Aorta (tissue), 5 donors: ENCODE results near the gene RHOT1. TPM values are rescaled to one million over a fixed set of nuclear protein-coding genes. Genes with fewer than 3 reads are reported as not detected.
"Not testable (repeated sequence)": the region's sequence is repeated elsewhere in the genome, so short reads cannot be mapped to it uniquely, and the experiment has no call there.

ENCODE experiments used
- ATAC-seq: fragments of 200-7000 bp; cut with Tn5 transposase; one replicate; pipeline ENCODE4 v1.9.1; 2022; ENCODE audit warnings: moderate library complexity; ENCODE audit not compliant: low FRiP score
- DNase-seq, 2 donors: peaks; one replicate each; pipeline ENCODE4 v3.0.0-alpha.2; 2020
- H3K27ac ChIP-seq, 2 donors: one replicate each; pipeline ENCODE4 v1.5.1; 2013; ENCODE audit warnings: low read length in 2 of 2, mild to moderate bottlenecking in 2 of 2, moderate library complexity in 2 of 2, control low read depth in 1 of 2, inconsistent platforms in 1 of 2, low read depth in 1 of 2
- H3K27me3 ChIP-seq, 2 donors: one replicate each; pipeline ENCODE4 v1.6.1; 2013; ENCODE audit warnings: control low read depth in 1 of 2, low read length in 1 of 2, mild to moderate bottlenecking in 1 of 2, moderate library complexity in 1 of 2; ENCODE audit not compliant: insufficient read depth in 2 of 2, control insufficient read depth in 1 of 2
- H3K36me3 ChIP-seq, 2 donors: one replicate each; pipeline ENCODE4 v1.6.1; 2013; ENCODE audit warnings: control low read depth in 1 of 2, low read length in 1 of 2, mild to moderate bottlenecking in 1 of 2; ENCODE audit not compliant: insufficient read depth in 2 of 2, control insufficient read depth in 1 of 2
- H3K4me1 ChIP-seq, 2 donors: one replicate each; pipeline ENCODE4 v1.6.1; 2013; ENCODE audit warnings: low read length in 2 of 2, control low read depth in 1 of 2, mild to moderate bottlenecking in 1 of 2, moderate library complexity in 1 of 2; ENCODE audit not compliant: insufficient read depth in 2 of 2, control insufficient read depth in 1 of 2
- H3K4me3 ChIP-seq, 2 donors: one replicate each; pipeline ENCODE4 v1.5.1; 2013; ENCODE audit warnings: low read length in 2 of 2, control low read depth in 1 of 2, mild to moderate bottlenecking in 1 of 2
- H3K9me3 ChIP-seq: one replicate; pipeline ENCODE4 v1.6.1; 2013; ENCODE audit warnings: mild to moderate bottlenecking, low read length; ENCODE audit not compliant: control insufficient read depth
- WGBS, 2 donors: extraction: QIAGEN DNeasy Blood & Tissue Kit; methylation state at CpG; one replicate each; pipeline ENCODE4 v1.1.7; 2013; 5-methylcytosine and 5-hydroxymethylcytosine counted together
- intact Hi-C, 2 donors: fragments of 100-400 bp; cut with DNase I; formaldehyde crosslinking; loops; one replicate each; pipeline versions ENCODE4 v1.14.2 to v1.15.0; 2022
- polyA plus RNA-seq, 2 donors: library from polyadenylated mRNA; stranded (reverse); fragments of 200-250 nt; gene quantifications; one replicate each; pipeline ENCODE4 v1.2.3, GENCODE V29; 2013
- total RNA-seq, 2 donors: library from RNA; stranded (reverse); fragmentation: NEBNext Ultra II Directional; extraction: Animal tissue kit (Norgen Biotek cat#: 25700); gene quantifications; one replicate each; pipeline ENCODE4 v1.2.1, GENCODE V29; 2021
- donor health status: healthy with polysubstance abuse.
- donor health status: Bipolar disorder and iron deficiency.
- donor health status: DM: no; HTN: no; CAD: no.
- donor health status: DM: no; HTN: no; CAD: no.
- donor health status: DM: yes; HTN: yes; CAD: no.

The RHOT1 gene
- total and polyA plus RNA-seq, 4 donors, result 28.5 to 42.0 (median 37.5) TPM

- intact Hi-C loops, result no loop called here
- Histone ChIP-seq H3K4me1 (no peaks in the 10 kb centered on the region), H3K27me3 (no peaks in the 10 kb centered on the region), H3K27ac (peak overlapping the region in 1 of 2 donors; percentile 26), H3K4me3 (peak overlapping the region; percentile 24 to 71), H3K36me3 (no peaks in the 10 kb centered on the region), H3K9me3 (no peaks in the 10 kb centered on the region)
- ATAC-seq, result peak; percentile 96
- peak; percentile 92 to 94 for DNase-seq
- WGBS, 2 donors, result 0 to 1% methylated on average over 25 of the region's 25 CpGs
Measured at GRCh38 chr17:32127158-32127897, 15.0 kb upstream of the RHOT1 start.

GRCh38 chr17:32128470-32128869 lies 13.8 kb upstream of the RHOT1 start:
- Histone ChIP-seq H3K4me3 (peak overlapping the region in 1 of 2 donors; percentile 71), H3K27ac (peak overlapping the region in 1 of 2 donors; percentile 16)
- DNase-seq, H3K36me3 ChIP-seq, H3K9me3 ChIP-seq, H3K4me1 ChIP-seq, H3K27me3 ChIP-seq, ATAC-seq, intact Hi-C loops: not testable (repeated sequence)
- 47 to 57% methylated on average over 7 of the region's 7 CpGs for WGBS, 2 donors

- intact Hi-C loops, result loop anchor here in 1 of 2 donors (5.0 kb wide), 1 partner anchor 128 kb away; the partner anchor contains the start of gene LRRC37B
Measured at GRCh38 chr17:32135497-32136117, 6.7 kb upstream of the RHOT1 start.

GRCh38 chr17:32136856-32137255 lies 5.4 kb upstream of the RHOT1 start:
- H3K27me3 ChIP-seq, result no peaks in the 10 kb centered on the region
- no peaks in the 10 kb centered on the region for H3K36me3 ChIP-seq
- intact Hi-C loops, result loop anchor here in 1 of 2 donors (5.0 kb wide), 1 partner anchor 130 kb away; the partner anchor contains the start of gene LRRC37B
- ATAC-seq (no peak), DNase-seq (no peak)
- WGBS, 2 donors, result 94 to 96% methylated on average over 1 of the region's 1 CpG
- H3K4me3 ChIP-seq, result no peak overlapping the region
- no peaks in the 10 kb centered on the region for H3K9me3 ChIP-seq
- H3K4me1 ChIP-seq, result no peaks in the 10 kb centered on the region
- H3K27ac ChIP-seq, result no peak overlapping the region

More at GRCh38 chr17:32135497-32136117, 6.7 kb upstream of the RHOT1 start:
- H3K4me1 ChIP-seq, ATAC-seq, H3K27ac ChIP-seq, H3K27me3 ChIP-seq, H3K36me3 ChIP-seq, H3K9me3 ChIP-seq, H3K4me3 ChIP-seq: not testable (repeated sequence)
- peak in 1 of 2 donors; percentile 63 for DNase-seq
- WGBS, 2 donors, result 40 to 48% methylated on average over 13 to 14 of the region's 14 CpGs

GRCh38 chr17:32139504-32139903 lies 2.8 kb upstream of the RHOT1 start:
- H3K9me3 ChIP-seq, H3K27me3 ChIP-seq, H3K36me3 ChIP-seq, DNase-seq, H3K4me1 ChIP-seq, ATAC-seq, H3K4me3 ChIP-seq, H3K27ac ChIP-seq: not testable (repeated sequence)
- WGBS, 2 donors, result 92 to 95% methylated on average over 5 of the region's 5 CpGs
- intact Hi-C loops, result loop anchor here in 1 of 2 donors (5.0 kb wide), 1 partner anchor 132 kb away; the partner anchor contains the start of gene LRRC37B

- intact Hi-C loops, result loop anchor here in 1 of 2 donors (10.0 kb wide), 1 partner anchor 136 kb away; the partner anchor contains the start of gene LRRC37B
- WGBS, 2 donors, result 17 to 19% methylated on average over 3 of the region's 3 CpGs
- Histone ChIP-seq H3K27me3 (no peaks in the 10 kb centered on the region), H3K27ac (peak overlapping the region in 1 of 2 donors; percentile 87), H3K4me3 (peak overlapping the region; percentile 74 to 87), H3K36me3 (no peaks in the 10 kb centered on the region), H3K4me1 (peaks cover 0 to 4% of the 10 kb centered on the region in 2 donors), H3K9me3 (no peaks in the 10 kb centered on the region)
- ATAC-seq (peak; percentile 83), DNase-seq (no peak)
Measured at GRCh38 chr17:32141258-32141657, 1.0 kb upstream of the RHOT1 start.

GRCh38 chr17:32141679-32142037 lies 644 bp upstream of the RHOT1 start:
- intact Hi-C loops, result loop anchor here in 1 of 2 donors (10.0 kb wide), 1 partner anchor 137 kb away; the partner anchor contains the start of gene LRRC37B
- no peak for ATAC-seq
- WGBS, 2 donors, result 4 to 5% methylated on average over 12 of the region's 12 CpGs

GRCh38 chr17:32142857-32143526 lies 690 bp downstream of the RHOT1 start:
- Histone ChIP-seq H3K36me3 (no peaks in the 10 kb centered on the region), H3K9me3 (no peaks in the 10 kb centered on the region), H3K4me3 (peak overlapping the region; percentile 87 to 91), H3K27ac (peak overlapping the region in 1 of 2 donors; percentile 55), H3K4me1 (peaks cover 0 to 4% of the 10 kb centered on the region in 2 donors), H3K27me3 (no peaks in the 10 kb centered on the region)
- WGBS, 2 donors, result 2% methylated on average over 23 of the region's 23 CpGs
- ATAC-seq (peak; percentile 13), DNase-seq (peak in 1 of 2 donors; percentile 69)
- intact Hi-C loops, result loop anchor here in 1 of 2 donors (10.0 kb wide), 1 partner anchor 138 kb away; the partner anchor contains the start of gene LRRC37B

More at GRCh38 chr17:32141679-32142037, 644 bp upstream of the RHOT1 start:
- no peak for DNase-seq
- H3K9me3 ChIP-seq, result no peaks in the 10 kb centered on the region
- H3K4me3 ChIP-seq, result peak overlapping the region; percentile 74 to 87
- no peaks in the 10 kb centered on the region for H3K36me3 ChIP-seq
- peak overlapping the region; percentile 66 to 87 for H3K27ac ChIP-seq
- no peaks in the 10 kb centered on the region for H3K27me3 ChIP-seq
- H3K4me1 ChIP-seq, result peaks cover 0 to 4% of the 10 kb centered on the region in 2 donors
